Hepatocyte (in vitro differentiated cells): ENCODE data around the gene CCDC187.

ENCODE experiments used
- EZH2 ChIP-seq: fragments of 200-600 bp; sonication (generic); IDR thresholded peaks from 2 replicates; pipeline ENCODE4 v1.6.1; 2016; ENCODE audit warnings: antibody characterized with exemption, mild to moderate bottlenecking, borderline replicate concordance
- EZH2phosphoT487 ChIP-seq: fragments of 200-600 bp; sonication (generic); IDR thresholded peaks from one replicate; pipeline ENCODE4 v1.6.1; 2018; ENCODE audit warnings: antibody characterized with exemption, mild to moderate bottlenecking, low read depth, moderate library complexity; ENCODE audit not compliant: unreplicated experiment, severe bottlenecking
- TF ChIP-seq, protein P1 (sequence below): fragments of 200-600 bp; sonication (generic); IDR thresholded peaks from 2 replicates; pipeline ENCODE4 v1.5.1; 2016; ENCODE audit warnings: antibody characterized with exemption, mild to moderate bottlenecking; ENCODE audit not compliant: poor library complexity

DNA sequence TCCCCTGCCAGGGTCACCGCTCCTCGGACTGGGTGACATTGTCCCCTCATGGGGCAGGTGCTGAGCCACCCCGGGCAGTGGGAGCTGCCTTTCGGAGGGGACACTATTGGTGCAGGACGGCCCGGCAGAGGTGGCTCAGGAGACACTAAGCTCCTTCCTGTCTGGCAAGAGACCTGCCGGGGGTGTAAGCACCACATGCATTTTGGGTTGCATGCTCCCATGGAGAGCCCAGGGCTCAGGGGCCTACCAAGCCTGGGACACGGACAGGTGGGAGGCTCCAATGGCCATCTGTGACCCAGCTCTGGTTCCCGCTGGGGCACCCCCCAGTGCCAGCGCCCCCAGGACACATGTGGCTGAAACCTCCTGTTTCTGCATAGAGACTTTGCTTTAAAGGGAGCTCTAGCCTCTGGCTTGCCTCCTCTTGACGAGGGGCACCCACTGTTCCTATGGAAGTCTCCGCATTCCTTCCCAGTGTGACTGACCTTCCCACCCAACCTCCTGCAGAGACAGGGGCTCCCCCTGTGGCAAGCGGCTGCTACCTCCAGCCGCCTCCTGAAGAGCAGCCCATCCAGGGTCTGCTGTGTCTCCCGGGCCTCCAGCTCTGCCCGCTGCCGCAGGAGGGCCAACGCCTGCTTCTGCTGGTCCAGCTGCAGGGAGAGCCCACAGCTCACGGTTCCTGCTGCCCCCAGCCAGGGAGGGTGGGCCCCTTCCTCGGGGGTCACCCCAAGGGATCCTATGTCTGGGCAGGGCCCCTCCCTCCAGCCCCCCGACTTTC, 28.1 kb downstream of the CCDC187 start:
- TF ChIP-seq, protein P1, sequence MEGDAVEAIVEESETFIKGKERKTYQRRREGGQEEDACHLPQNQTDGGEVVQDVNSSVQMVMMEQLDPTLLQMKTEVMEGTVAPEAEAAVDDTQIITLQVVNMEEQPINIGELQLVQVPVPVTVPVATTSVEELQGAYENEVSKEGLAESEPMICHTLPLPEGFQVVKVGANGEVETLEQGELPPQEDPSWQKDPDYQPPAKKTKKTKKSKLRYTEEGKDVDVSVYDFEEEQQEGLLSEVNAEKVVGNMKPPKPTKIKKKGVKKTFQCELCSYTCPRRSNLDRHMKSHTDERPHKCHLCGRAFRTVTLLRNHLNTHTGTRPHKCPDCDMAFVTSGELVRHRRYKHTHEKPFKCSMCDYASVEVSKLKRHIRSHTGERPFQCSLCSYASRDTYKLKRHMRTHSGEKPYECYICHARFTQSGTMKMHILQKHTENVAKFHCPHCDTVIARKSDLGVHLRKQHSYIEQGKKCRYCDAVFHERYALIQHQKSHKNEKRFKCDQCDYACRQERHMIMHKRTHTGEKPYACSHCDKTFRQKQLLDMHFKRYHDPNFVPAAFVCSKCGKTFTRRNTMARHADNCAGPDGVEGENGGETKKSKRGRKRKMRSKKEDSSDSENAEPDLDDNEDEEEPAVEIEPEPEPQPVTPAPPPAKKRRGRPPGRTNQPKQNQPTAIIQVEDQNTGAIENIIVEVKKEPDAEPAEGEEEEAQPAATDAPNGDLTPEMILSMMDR: no peak
- TF ChIP-seq EZH2 (no peak), EZH2phosphoT487 (no peak)
